ENCODE results near the gene BLTP2. TPM values are rescaled to one million over a fixed set of nuclear protein-coding genes. Genes with fewer than 3 reads are reported as not detected.

BLTP2 gene
- total and polyA plus RNA-seq, 2 of the 13 experiments (the other 11 are each of a cell fraction or from before 2014, with no cell fraction given), result 66.7 to 80.9 TPM

GRCh38 chr17:28598799-28599310 lies 46.1 kb downstream of the BLTP2 start, which contains the start of gene SPAG5 (continued):
- TF ChIP-seq ZBED4 (CRISPR knock-in tag; IDR thresholded peaks at IDR 0.05; ENCODE audit: borderline replicate concordance) (peak; percentile 49; the same call in 1 of the 2 replicates), MXI1 (IDR thresholded peaks at IDR 0.05; ENCODE audit: borderline replicate concordance, low read depth, low read length) (peak; percentile 89; the same call in 2 of the 3 replicates), ZMAT5 (CRISPR knock-in tag; IDR thresholded peaks at IDR 0.05; ENCODE audit: borderline replicate concordance, low read depth) (no peak), UBTF (CRISPR knock-in tag; IDR thresholded peaks at IDR 0.05) (peak; percentile 96; the same call in 1 of the 2 replicates), ZNF235 (CRISPR knock-in tag; IDR thresholded peaks at IDR 0.05; ENCODE audit: borderline replicate concordance) (peak; percentile 82; the same call in 1 of the 2 replicates)
